IPS-20b (cell line): ENCODE measurements around the gene APBB1IP.
A peak's percentile ranks its signal among the peaks of the same experiment; 100 is the strongest.

Source experiments
- H3K27ac ChIP-seq: one replicate; pipeline ENCODE4 v1.5.1; 2013; ENCODE audit warnings: low read length
- H3K27me3 ChIP-seq: 2 replicates; pipeline ENCODE4 v1.6.1; 2013; ENCODE audit warnings: mild to moderate bottlenecking, low read length, inconsistent platforms; ENCODE audit not compliant: insufficient read depth
- H3K36me3 ChIP-seq: 2 replicates; pipeline ENCODE4 v1.6.1; 2013; ENCODE audit warnings: low read depth, mild to moderate bottlenecking, inconsistent platforms, low read length, moderate library complexity; ENCODE audit not compliant: insufficient read depth
- H3K4me1 ChIP-seq: 2 replicates; pipeline ENCODE4 v1.6.1; 2013; ENCODE audit warnings: mild to moderate bottlenecking, control low read depth, inconsistent platforms, low read length, moderate library complexity; ENCODE audit not compliant: insufficient read depth
- H3K4me3 ChIP-seq: 2 replicates; pipeline ENCODE4 v1.5.1; 2013; ENCODE audit warnings: mild to moderate bottlenecking, low read length, inconsistent platforms
- H3K9ac ChIP-seq: 2 replicates; pipeline ENCODE4 v1.6.1; 2013; ENCODE audit warnings: low read depth, mild to moderate bottlenecking, inconsistent platforms, low read length, moderate library complexity
- H3K9me3 ChIP-seq: 2 replicates; pipeline ENCODE4 v1.6.1; 2013; ENCODE audit warnings: mild to moderate bottlenecking, low read depth, low read length, inconsistent platforms; ENCODE audit not compliant: insufficient read depth

Gene APBB1IP

DNA sequence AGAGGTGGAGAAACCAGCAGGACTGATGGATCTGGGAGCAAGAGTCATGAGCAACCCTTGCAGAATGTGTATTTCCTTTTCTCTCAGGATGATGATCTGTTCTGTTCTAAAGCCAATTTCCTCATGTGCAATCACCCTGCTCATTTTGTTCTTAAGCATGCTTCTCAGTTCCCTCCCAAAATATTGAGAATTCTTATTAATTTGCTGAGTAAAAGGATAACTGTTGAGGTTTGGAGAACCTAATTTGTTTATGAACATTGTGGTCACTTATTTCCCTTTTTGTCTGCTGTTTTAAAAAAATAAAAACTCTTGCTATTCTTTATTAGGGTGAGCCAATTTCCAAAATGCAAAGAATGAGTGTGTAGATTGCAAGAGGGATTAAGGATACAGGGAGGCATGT lies 106.8 kb downstream of the APBB1IP start:
- H3K4me3 ChIP-seq, result no peak overlapping the region
- H3K36me3 ChIP-seq, result no peaks in the 10 kb centered on the region
- H3K27ac ChIP-seq, result no peak overlapping the region
- no peaks in the 10 kb centered on the region for H3K9me3 ChIP-seq
- H3K4me1 ChIP-seq, result no peaks in the 10 kb centered on the region
- H3K27me3 ChIP-seq, result no peaks in the 10 kb centered on the region
- no peak overlapping the region for H3K9ac ChIP-seq

DNA sequence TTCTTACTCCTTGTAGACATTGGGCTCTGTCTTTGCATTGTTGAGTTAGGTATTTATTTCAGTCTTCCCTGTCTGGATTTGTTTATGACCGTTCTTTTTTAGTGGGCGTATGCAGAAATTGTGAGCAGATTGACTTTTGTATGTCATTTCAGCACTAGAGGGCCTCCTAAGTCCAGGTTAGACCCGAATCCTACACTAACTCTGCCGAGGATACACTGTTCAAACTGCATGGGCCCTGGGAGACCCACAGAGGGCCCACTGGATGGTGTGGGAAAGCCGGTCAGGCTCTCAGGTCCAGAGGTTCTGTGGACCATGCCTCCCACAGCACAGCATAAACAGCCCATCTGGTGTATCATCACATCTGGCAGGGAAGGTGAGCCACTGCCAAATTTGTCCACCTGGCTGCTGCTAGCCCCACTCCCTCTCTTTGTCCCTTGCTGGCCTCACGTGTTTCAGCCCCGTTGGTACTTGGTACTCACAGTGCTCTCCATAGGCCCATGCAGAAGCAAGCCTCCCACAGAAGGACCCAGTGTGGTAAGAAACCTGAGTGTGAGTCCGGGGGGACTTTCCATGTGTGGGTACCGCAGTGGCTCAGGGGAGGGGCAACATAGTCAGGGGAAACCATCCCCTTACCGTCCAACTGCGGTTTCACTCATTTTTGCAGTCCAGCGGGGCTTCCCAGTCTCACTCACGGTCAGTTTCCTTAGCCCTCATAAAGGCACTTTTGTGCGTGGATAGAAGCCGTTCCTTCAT lies 112.8 kb downstream of the APBB1IP start:
- Histone ChIP-seq H3K27ac (no peak overlapping the region), H3K4me3 (no peak overlapping the region), H3K27me3 (no peaks in the 10 kb centered on the region), H3K9me3 (no peaks in the 10 kb centered on the region), H3K4me1 (peaks cover 1% of the 10 kb centered on the region), H3K9ac (no peak overlapping the region), H3K36me3 (no peaks in the 10 kb centered on the region)

DNA sequence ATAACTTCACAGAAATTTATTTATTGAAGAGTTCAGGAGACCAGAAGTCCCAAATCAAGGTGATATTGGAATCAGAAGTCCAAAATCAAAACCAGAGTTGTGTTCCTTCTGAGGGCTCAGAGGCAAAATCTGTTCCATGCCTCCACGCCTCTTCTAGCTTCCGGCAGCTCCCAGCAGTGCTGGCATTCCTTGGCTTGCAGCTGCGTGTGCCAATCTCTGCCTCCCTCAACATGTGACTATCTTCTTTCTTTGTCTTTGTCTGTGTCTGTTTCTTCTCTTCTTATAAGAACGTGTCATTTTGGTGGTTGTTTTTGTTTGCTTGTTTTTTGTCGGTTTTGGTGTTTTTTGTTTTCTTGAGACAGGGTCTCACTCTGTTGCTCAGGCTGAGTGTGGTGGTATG lies 116.1 kb downstream of the APBB1IP start:
- Histone ChIP-seq H3K27ac (no peak overlapping the region), H3K9me3 (no peaks in the 10 kb centered on the region), H3K27me3 (no peaks in the 10 kb centered on the region), H3K9ac (no peak overlapping the region), H3K4me1 (peaks cover 12% of the 10 kb centered on the region), H3K4me3 (no peak overlapping the region), H3K36me3 (no peaks in the 10 kb centered on the region)

- H3K9me3 ChIP-seq, result no peaks in the 10 kb centered on the region
- peaks cover 12% of the 10 kb centered on the region for H3K4me1 ChIP-seq
- H3K27me3 ChIP-seq, result no peaks in the 10 kb centered on the region
- H3K36me3 ChIP-seq, result no peaks in the 10 kb centered on the region
- no peak overlapping the region for H3K4me3 ChIP-seq
- no peak overlapping the region for H3K9ac ChIP-seq
- no peak overlapping the region for H3K27ac ChIP-seq
These were observed 117.7 kb downstream of the APBB1IP start for GRCh38 chr10:26555719-26556368.

GRCh38 chr10:26556748-26557640 lies 118.9 kb downstream of the APBB1IP start:
- peak overlapping the region; percentile 0; the same call in 1 of the 2 replicates for H3K4me3 ChIP-seq
- H3K27ac ChIP-seq, result no peak overlapping the region
- no peaks in the 10 kb centered on the region for H3K9me3 ChIP-seq
- no peaks in the 10 kb centered on the region for H3K27me3 ChIP-seq
- peaks cover 12% of the 10 kb centered on the region for H3K4me1 ChIP-seq
- H3K36me3 ChIP-seq, result no peaks in the 10 kb centered on the region
- no peak overlapping the region for H3K9ac ChIP-seq

DNA sequence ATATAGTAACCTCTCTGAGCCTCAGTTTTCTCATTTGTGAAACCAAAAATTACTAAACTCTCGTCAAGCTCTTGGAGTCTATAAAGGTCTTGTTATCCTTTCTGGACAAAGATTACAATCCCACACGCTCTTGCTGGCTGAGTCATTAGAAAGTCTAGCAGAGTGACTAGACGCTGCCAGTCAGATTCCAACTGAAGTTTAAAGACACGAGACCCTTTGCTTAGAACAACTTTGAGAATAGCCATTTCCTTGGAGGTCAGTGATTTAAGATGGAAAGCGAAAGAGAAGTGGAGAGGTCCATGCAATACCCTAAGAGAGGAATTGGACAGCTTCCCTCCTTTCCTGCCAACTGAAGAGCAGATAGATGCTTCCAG lies 119.5 kb downstream of the APBB1IP start:
- no peak overlapping the region for H3K4me3 ChIP-seq
- H3K27me3 ChIP-seq, result no peaks in the 10 kb centered on the region
- no peak overlapping the region for H3K27ac ChIP-seq
- H3K9ac ChIP-seq, result no peak overlapping the region
- H3K4me1 ChIP-seq, result peaks cover 12% of the 10 kb centered on the region
- H3K9me3 ChIP-seq, result no peaks in the 10 kb centered on the region
- no peaks in the 10 kb centered on the region for H3K36me3 ChIP-seq

DNA sequence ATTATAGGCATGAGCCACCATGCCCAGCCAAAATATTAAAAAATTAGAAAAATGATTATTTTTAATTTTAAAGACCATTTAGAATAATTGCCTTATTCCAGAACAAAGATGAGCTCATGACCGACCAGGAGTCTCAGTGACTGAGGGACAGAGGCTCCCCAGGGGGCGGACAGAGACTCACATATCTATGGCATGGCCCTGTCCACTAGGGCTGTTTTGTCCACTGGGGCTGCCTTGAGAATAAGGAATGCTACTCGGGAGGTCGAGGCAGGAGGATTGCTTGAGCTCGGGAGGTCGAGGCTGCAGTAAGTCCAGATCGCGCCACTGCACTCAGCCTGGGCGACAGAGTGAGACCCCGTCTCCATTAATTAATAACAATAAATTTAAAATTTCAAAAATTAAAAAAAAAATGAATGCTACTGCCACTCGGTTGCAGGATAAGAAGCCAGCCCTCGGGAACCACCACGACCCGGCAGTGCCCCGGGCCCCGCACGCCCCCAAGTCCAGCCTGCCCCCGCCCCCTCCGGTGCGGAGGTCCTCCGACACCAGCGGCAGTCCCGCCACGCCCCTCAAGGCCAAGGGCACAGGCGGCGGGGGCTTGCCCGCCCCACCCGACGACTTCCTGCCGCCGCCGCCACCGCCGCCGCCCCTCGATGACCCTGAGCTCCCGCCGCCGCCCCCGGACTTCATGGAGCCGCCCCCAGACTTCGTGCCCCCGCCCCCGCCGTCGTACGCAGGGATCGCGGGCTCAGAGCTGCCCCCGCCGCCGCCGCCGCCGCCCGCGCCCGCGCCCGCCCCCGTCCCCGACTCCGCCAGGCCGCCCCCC lies 128.6 kb downstream of the APBB1IP start:
- no peak overlapping the region for H3K27ac ChIP-seq
- H3K9me3 ChIP-seq, result no peaks in the 10 kb centered on the region
- peaks cover 8% of the 10 kb centered on the region; the same call in 1 of the 2 replicates for H3K27me3 ChIP-seq
- H3K4me1 ChIP-seq, result no peaks in the 10 kb centered on the region
- H3K36me3 ChIP-seq, result no peaks in the 10 kb centered on the region
- peak overlapping the region; percentile 46; the same call in 1 of the 2 replicates for H3K9ac ChIP-seq
- peak overlapping the region; percentile 62 for H3K4me3 ChIP-seq

GRCh38 chr10:26567351-26567721 lies 129.2 kb downstream of the APBB1IP start:
- Histone ChIP-seq H3K27ac (no peak overlapping the region), H3K4me1 (no peaks in the 10 kb centered on the region), H3K27me3 (peaks cover 8% of the 10 kb centered on the region; the same call in 1 of the 2 replicates), H3K36me3 (no peaks in the 10 kb centered on the region), H3K9me3 (no peaks in the 10 kb centered on the region), H3K9ac (peak overlapping the region; percentile 46; the same call in 1 of the 2 replicates), H3K4me3 (peak overlapping the region; percentile 62)

GRCh38 chr10:26571655-26572054 lies 133.5 kb downstream of the APBB1IP start:
- Histone ChIP-seq H3K4me1 (no peaks in the 10 kb centered on the region; the same call in 1 of the 2 replicates), H3K9me3 (no peaks in the 10 kb centered on the region; the same call in 1 of the 2 replicates), H3K4me3 (no peak overlapping the region), H3K36me3 (no peaks in the 10 kb centered on the region), H3K27me3 (peaks cover 8% of the 10 kb centered on the region; the same call in 1 of the 2 replicates), H3K27ac (no peak overlapping the region), H3K9ac (no peak overlapping the region)

- no peaks in the 10 kb centered on the region; the same call in 1 of the 2 replicates for H3K9me3 ChIP-seq
- H3K4me1 ChIP-seq, result no peaks in the 10 kb centered on the region; the same call in 1 of the 2 replicates
- H3K36me3 ChIP-seq, result no peaks in the 10 kb centered on the region
- H3K27ac ChIP-seq, result no peak overlapping the region
- no peaks in the 10 kb centered on the region for H3K27me3 ChIP-seq
- no peak overlapping the region for H3K9ac ChIP-seq
- no peak overlapping the region for H3K4me3 ChIP-seq
These were observed 135.5 kb downstream of the APBB1IP start for GRCh38 chr10:26573674-26574073.

- no peaks in the 10 kb centered on the region; the same call in 1 of the 2 replicates for H3K4me1 ChIP-seq
- no peak overlapping the region for H3K4me3 ChIP-seq
- no peaks in the 10 kb centered on the region; the same call in 1 of the 2 replicates for H3K9me3 ChIP-seq
- no peak overlapping the region for H3K27ac ChIP-seq
- no peak overlapping the region for H3K9ac ChIP-seq
- H3K36me3 ChIP-seq, result no peaks in the 10 kb centered on the region
- H3K27me3 ChIP-seq, result no peaks in the 10 kb centered on the region
These were observed 136.6 kb downstream of the APBB1IP start for GRCh38 chr10:26574783-26575182.
